Esophagus squamous epithelium (tissue), 4 donors: ENCODE measurements around the gene DAB2.

Source experiments
- CTCF ChIP-seq, 6 experiments: fragments of 450-650 bp in 4 of 6; fragments of 200-600 bp in 2 of 6; sonication (generic) in 2 of 6; IDR thresholded peaks; one replicate each; pipeline ENCODE4 v1.5.1; 2016 to 2019; ENCODE audit warnings: antibody characterized with exemption in 6 of 6, mild to moderate bottlenecking in 4 of 6, moderate library complexity in 4 of 6
- POLR2A ChIP-seq, 4 donors: fragments of 450-650 bp; IDR thresholded peaks; one replicate each; pipeline ENCODE4 v1.6.1; 2017; ENCODE audit warnings: antibody characterized with exemption in 4 of 4, mild to moderate bottlenecking in 4 of 4, moderate library complexity in 3 of 4

GRCh38 chr5:39328731-39329130, 96.0 kb downstream of the DAB2 start:
- TF ChIP-seq CTCF (IDR thresholded peaks at IDR 0.05) (no peak), POLR2A (IDR thresholded peaks at IDR 0.05) (no peak)
